ENCODE data around the gene OR7A10.
"Not testable (repeated sequence)": the region's sequence is repeated elsewhere in the genome, so short reads cannot be mapped to it uniquely, and the experiment has no call there.

The OR7A10 gene

DNA sequence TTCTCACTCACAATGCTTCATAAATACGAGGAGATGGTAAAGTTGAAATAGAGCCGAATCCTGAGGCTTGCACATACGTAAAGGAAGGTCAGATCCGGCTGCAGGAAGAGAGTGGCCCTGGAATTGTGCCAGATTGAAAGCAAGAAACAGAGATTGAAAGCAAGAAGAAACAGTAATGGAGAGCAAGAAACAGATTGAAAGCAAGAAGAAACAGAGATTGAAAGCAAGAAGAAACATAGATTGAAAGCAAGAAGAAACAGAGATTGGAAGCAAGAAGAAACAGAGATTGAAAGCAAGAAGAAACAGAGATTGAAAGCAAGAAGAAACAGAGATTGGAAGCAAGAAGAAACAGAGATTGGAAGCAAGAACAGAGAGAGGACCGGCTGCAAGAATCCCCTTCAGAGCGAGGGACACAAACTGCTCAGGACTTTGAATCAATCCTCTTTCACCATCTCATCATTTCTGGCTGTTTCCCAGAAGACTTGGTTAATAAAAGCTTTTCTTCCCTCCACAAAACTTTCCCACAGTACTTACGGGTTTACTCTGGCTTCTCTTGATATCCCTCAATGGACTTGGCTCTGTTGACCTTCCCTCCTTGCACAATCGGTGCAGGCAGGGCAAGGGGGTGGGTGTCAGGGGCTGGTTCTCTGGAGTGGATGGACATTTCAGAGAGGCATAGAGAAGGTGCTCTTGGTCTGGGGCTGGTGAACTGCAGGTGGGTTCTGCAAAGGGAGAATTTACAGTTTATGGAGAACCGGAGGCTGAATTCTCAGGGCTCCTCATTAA lies 39.3 kb downstream of the OR7A10 start:
- no peaks in the 10 kb centered on the region for H3K27me3 ChIP-seq (replicated peaks)
- H3K27ac ChIP-seq = no peak overlapping the region
- in situ Hi-C loops (cut with HindIII; ENCODE audit: low pct_ligation_motif_present, low sequenced_read_pairs) = no loop called here
- H3K4me3 ChIP-seq (ENCODE audit: low read depth, low read length) = no peak overlapping the region
- H3K36me3 ChIP-seq (replicated peaks) = no peaks in the 10 kb centered on the region
- no peak for DNase-seq
- TF ChIP-seq, protein P1, sequence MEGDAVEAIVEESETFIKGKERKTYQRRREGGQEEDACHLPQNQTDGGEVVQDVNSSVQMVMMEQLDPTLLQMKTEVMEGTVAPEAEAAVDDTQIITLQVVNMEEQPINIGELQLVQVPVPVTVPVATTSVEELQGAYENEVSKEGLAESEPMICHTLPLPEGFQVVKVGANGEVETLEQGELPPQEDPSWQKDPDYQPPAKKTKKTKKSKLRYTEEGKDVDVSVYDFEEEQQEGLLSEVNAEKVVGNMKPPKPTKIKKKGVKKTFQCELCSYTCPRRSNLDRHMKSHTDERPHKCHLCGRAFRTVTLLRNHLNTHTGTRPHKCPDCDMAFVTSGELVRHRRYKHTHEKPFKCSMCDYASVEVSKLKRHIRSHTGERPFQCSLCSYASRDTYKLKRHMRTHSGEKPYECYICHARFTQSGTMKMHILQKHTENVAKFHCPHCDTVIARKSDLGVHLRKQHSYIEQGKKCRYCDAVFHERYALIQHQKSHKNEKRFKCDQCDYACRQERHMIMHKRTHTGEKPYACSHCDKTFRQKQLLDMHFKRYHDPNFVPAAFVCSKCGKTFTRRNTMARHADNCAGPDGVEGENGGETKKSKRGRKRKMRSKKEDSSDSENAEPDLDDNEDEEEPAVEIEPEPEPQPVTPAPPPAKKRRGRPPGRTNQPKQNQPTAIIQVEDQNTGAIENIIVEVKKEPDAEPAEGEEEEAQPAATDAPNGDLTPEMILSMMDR (IDR thresholded peaks at IDR 0.05; ENCODE audit: low read depth, low read length, missing control alignments) = no peak

DNA sequence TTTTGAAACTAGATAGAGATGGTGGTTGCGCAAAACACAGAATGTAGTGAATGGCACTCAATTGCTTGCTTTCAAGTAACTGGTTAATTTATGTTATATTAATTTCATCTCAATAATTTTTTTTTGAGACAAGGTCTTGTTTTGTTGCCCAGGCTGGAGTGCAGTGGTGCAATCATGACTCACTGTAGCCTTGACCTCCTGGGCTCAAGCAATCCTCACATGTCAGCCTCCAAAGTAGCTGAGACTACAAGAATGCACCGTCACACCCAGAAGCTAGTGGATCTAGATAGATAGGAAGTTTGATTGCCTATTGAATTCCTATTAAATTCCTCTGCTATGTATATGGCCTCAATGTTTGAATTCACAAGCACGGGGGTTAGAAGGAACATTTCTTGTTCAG lies 44.0 kb downstream of the OR7A10 start:
- Histone ChIP-seq H3K4me3 (ENCODE audit: low read depth, low read length) (no peak overlapping the region), H3K36me3 (replicated peaks) (no peaks in the 10 kb centered on the region), H3K27ac (no peak overlapping the region), H3K27me3 (replicated peaks) (no peaks in the 10 kb centered on the region)
- in situ Hi-C loops (cut with HindIII; ENCODE audit: low pct_ligation_motif_present, low sequenced_read_pairs) = no loop called here
- TF ChIP-seq, protein P1 (IDR thresholded peaks at IDR 0.05; ENCODE audit: low read depth, low read length, missing control alignments) = no peak
- no peak for DNase-seq

DNA sequence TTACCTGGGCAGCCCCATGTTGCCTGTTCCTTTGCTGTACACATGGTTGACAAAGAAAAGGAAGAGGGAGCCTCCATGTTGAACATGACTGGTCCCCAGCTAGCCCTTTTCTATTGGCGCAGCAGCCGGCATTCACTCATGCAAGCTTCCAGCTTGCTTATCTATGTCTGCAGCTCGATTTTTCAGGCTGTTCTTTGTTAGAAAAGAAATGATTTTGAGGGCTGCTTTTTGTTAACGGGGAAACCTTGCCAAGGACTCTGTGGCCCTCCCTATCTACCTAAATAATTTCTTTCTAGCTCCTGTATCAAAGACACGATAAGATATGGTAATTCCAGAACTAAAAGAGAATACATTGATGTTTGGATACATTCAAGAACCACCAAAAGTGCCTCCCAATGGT lies 50.0 kb downstream of the OR7A10 start:
- no peak for DNase-seq
- no peak overlapping the region for H3K4me3 ChIP-seq (ENCODE audit: low read depth, low read length)

DNA sequence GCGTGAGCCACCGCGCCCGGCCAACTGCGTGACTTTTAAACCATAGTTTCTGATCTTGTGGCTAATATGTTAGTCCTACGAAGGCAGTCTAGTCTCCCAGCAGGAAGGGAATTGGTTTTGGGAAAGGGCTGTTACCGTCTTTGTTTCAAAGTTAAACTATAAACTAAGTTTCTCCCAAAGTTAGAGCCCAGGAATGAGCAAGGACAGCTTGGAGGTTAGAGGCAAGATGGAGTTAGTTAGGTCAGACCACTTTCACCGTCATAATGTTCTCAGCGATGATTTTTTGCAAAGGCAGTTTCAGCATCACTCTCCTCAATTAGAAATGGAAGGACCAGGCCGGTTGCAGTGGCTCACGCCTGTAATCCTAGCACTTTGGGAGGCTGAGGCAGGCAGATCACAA lies 52.7 kb downstream of the OR7A10 start:
- no peak overlapping the region for H3K4me3 ChIP-seq (ENCODE audit: low read depth, low read length)
- no peaks in the 10 kb centered on the region for H3K27me3 ChIP-seq (replicated peaks)
- TF ChIP-seq, protein P1 (IDR thresholded peaks at IDR 0.05; ENCODE audit: low read depth, low read length, missing control alignments) = no peak
- DNase-seq = no peak
- in situ Hi-C loops (cut with HindIII; ENCODE audit: low pct_ligation_motif_present, low sequenced_read_pairs) = no loop called here
- H3K27ac ChIP-seq = no peak overlapping the region
- no peaks in the 10 kb centered on the region for H3K36me3 ChIP-seq (replicated peaks)

More for the DNA sequence above, 50.0 kb downstream of the OR7A10 start:
- Histone ChIP-seq H3K27me3 (replicated peaks) (no peaks in the 10 kb centered on the region), H3K27ac (no peak overlapping the region), H3K36me3 (replicated peaks) (no peaks in the 10 kb centered on the region)
- TF ChIP-seq, protein P1 (IDR thresholded peaks at IDR 0.05; ENCODE audit: low read depth, low read length, missing control alignments) = no peak
- in situ Hi-C loops (cut with HindIII; ENCODE audit: low pct_ligation_motif_present, low sequenced_read_pairs) = no loop called here

DNA sequence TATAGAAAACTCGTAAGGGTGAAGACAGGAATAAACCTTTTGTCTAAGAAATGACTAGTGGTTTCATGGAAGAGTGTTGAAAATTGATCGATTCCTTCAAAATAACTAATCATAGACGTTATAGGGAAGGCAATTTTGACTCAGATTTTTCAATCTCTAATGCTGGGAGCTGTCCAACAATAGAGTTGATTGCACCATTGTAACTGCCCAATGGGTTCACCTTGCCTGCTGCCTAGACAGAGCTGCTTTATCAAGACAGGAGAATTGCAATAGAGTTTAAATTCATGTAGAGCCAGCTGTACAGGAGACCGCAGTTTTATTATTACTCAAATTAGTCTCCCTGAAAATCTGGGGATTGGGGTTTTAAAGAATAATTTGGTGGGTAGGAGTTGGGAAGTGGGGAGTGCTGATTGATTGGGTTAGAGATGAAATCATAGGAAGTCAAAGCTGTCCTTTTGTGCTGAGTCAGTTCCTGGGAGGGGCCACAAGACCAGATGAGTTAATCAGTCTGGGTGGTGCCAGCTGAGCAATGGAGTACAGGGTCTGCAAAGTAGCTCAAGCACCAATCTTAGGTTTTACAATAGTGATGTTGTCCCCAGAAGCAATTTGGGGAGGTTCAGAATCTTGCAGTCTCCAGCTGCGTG lies 53.5 kb downstream of the OR7A10 start:
- no peak overlapping the region for H3K27ac ChIP-seq
- in situ Hi-C loops (cut with HindIII; ENCODE audit: low pct_ligation_motif_present, low sequenced_read_pairs) = no loop called here
- no peak for DNase-seq
- H3K36me3 ChIP-seq (replicated peaks) = no peaks in the 10 kb centered on the region
- H3K4me3 ChIP-seq (ENCODE audit: low read depth, low read length) = no peak overlapping the region
- H3K27me3 ChIP-seq (replicated peaks) = no peaks in the 10 kb centered on the region
- TF ChIP-seq, protein P1 (IDR thresholded peaks at IDR 0.05; ENCODE audit: low read depth, low read length, missing control alignments) = no peak

GRCh38 chr19:14792250-14792649 lies 56.5 kb downstream of the OR7A10 start:
- H3K36me3 ChIP-seq (replicated peaks); H3K27me3 ChIP-seq (replicated peaks); in situ Hi-C loops (cut with HindIII; ENCODE audit: low pct_ligation_motif_present, low sequenced_read_pairs); H3K4me3 ChIP-seq (ENCODE audit: low read depth, low read length); H3K27ac ChIP-seq; DNase-seq: not testable (repeated sequence)

All from brain microvascular endothelial cell (primary cell).